IPS-18a (cell line): ENCODE data around the gene PCBP4.

Source experiments
- H3K27ac ChIP-seq: one replicate; pipeline ENCODE4 v1.5.1; 2013; ENCODE audit warnings: low read length
- H3K27me3 ChIP-seq: one replicate; pipeline ENCODE4 v1.6.1; 2013; ENCODE audit warnings: mild to moderate bottlenecking, low read length; ENCODE audit not compliant: control insufficient read depth, insufficient read depth
- H3K36me3 ChIP-seq: one replicate; pipeline ENCODE4 v1.6.1; 2013; ENCODE audit warnings: low read depth, low read length; ENCODE audit not compliant: control insufficient read depth
- H3K4me1 ChIP-seq: one replicate; pipeline ENCODE4 v1.6.1; 2013; ENCODE audit warnings: low read depth, low read length; ENCODE audit not compliant: control insufficient read depth
- H3K4me3 ChIP-seq: one replicate; pipeline ENCODE4 v1.5.1; 2013; ENCODE audit warnings: low read length
- H3K9ac ChIP-seq: one replicate; pipeline ENCODE4 v1.6.1; 2013; ENCODE audit warnings: mild to moderate bottlenecking, low read length, moderate library complexity
- H3K9me3 ChIP-seq: one replicate; pipeline ENCODE4 v1.6.1; 2013; ENCODE audit warnings: low read depth, low read length; ENCODE audit not compliant: control insufficient read depth

The PCBP4 gene

GRCh38 chr3:51958603-51959521, 8.4 kb downstream of the PCBP4 start:
- Histone ChIP-seq H3K4me3 (no peak overlapping the region), H3K9ac (no peak overlapping the region), H3K4me1 (peaks cover 9% of the 10 kb centered on the region), H3K27me3 (peaks cover 35% of the 10 kb centered on the region), H3K27ac (no peak overlapping the region), H3K36me3 (no peaks in the 10 kb centered on the region), H3K9me3 (no peaks in the 10 kb centered on the region)

DNA sequence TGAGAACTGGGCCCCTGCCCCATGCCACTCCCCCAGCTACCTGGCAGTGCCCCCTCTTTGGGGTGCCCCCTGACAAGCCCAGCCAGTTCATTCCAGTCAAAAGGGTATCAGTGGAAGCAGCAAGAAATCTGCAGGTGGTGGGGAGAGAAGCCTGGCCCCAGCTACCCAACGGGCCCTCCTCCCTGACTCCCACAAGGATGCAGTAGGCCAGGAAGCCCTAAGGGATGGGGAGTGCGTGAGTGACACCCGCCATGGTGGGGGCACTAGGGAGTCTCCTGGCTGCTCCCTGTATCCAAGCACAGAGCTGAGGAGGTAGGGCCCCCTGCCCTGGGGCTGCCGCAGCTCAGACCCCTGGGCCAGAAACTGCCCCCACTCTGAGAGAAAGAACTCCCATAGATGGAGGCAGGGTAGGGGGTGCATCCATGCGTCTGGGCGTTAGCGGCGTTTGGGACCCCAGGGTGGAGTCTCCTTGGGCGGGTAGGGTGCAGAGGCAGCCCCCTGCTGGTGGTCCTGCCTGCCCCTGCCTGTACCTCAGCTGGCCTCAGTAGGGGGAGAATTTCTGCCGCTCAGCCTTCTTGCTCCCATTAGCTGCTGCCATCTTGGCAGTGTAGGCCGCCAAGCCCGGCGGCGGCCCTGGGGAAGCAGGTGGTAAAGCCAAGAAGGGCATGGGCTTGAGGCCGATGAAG, 9.6 kb downstream of the PCBP4 start:
- H3K9ac ChIP-seq, result no peak overlapping the region
- H3K9me3 ChIP-seq, result no peaks in the 10 kb centered on the region
- peaks cover 4% of the 10 kb centered on the region for H3K4me1 ChIP-seq
- peaks cover 44% of the 10 kb centered on the region for H3K27me3 ChIP-seq
- H3K27ac ChIP-seq, result no peak overlapping the region
- H3K4me3 ChIP-seq, result no peak overlapping the region
- H3K36me3 ChIP-seq, result no peaks in the 10 kb centered on the region

- peak overlapping the region; percentile 52 for H3K4me3 ChIP-seq
- H3K36me3 ChIP-seq, result no peaks in the 10 kb centered on the region
- peaks cover 48% of the 10 kb centered on the region for H3K27me3 ChIP-seq
- peaks cover 4% of the 10 kb centered on the region for H3K4me1 ChIP-seq
- H3K9ac ChIP-seq, result no peak overlapping the region
- no peak overlapping the region for H3K27ac ChIP-seq
- H3K9me3 ChIP-seq, result no peaks in the 10 kb centered on the region
Observed at GRCh38 chr3:51955893-51956770, 11.1 kb downstream of the PCBP4 start.

- peak within 1 kb of the TSS; percentile 52 for H3K4me3 ChIP-seq
- no peaks in the 10 kb centered on the region for H3K9me3 ChIP-seq
- peaks cover 4% of the 10 kb centered on the region for H3K4me1 ChIP-seq
- no peak within 1 kb of the TSS for H3K27ac ChIP-seq
- peaks cover 54% of the 10 kb centered on the region for H3K27me3 ChIP-seq
- no peak within 1 kb of the TSS for H3K9ac ChIP-seq
- H3K36me3 ChIP-seq, result no peaks in the 10 kb centered on the region
Observed at GRCh38 chr3:51955175-51955892, 11.9 kb downstream of the PCBP4 start, which contains the start of gene GPR62. TSS of gene GPR62 (plus strand) at chr3:51955381. CDS start at chr3:51955653, 272 bp downstream.

DNA sequence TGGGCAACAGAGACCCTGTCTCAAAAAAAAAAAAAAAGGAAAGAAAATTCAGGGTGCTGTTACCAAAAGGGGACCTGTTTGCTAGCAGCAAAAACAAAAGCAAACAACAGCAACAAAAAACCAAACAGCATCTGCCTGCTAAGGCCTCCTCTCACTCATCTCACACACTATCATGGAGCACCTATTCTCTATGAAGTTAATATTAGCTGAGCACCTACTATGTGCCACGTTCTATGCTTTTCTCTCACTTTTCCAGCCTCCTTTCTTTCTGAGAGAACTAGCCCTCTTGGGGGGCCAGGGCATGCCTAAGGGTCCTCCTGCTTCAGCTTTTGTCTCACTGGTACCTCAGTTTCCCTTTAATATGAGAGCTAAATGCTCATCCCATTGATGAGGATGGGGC, 12.5 kb downstream of the PCBP4 start:
- Histone ChIP-seq H3K4me3 (no peak overlapping the region), H3K4me1 (peaks cover 4% of the 10 kb centered on the region), H3K9ac (no peak overlapping the region), H3K36me3 (no peaks in the 10 kb centered on the region), H3K27me3 (peaks cover 54% of the 10 kb centered on the region), H3K27ac (no peak overlapping the region), H3K9me3 (no peaks in the 10 kb centered on the region)

- Histone ChIP-seq H3K4me1 (peaks cover 4% of the 10 kb centered on the region), H3K36me3 (no peaks in the 10 kb centered on the region), H3K27ac (no peak overlapping the region), H3K27me3 (peaks cover 56% of the 10 kb centered on the region), H3K9me3 (no peaks in the 10 kb centered on the region), H3K9ac (no peak overlapping the region), H3K4me3 (no peak overlapping the region)
Observed at GRCh38 chr3:51954105-51954504, 13.1 kb downstream of the PCBP4 start.

DNA sequence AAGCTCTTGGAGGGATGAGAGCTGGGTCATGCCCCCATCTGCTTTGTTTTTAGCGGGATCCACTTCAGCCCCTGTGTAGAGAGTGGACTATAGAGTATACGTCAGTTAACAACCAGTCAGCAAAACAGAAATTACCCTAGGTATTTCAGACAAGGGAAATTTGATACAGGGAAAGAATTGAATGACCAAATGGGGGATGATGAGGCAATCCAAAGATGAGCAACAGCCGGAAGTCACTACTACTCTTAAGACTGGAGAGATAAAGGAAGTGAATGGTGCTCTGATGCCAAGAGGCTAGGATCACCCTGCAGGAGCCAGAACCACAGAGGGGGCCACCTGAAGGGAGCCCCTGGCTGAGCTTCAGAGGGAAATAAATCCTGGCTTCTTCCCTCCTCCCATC, 13.8 kb downstream of the PCBP4 start:
- H3K36me3 ChIP-seq, result no peaks in the 10 kb centered on the region
- peaks cover 4% of the 10 kb centered on the region for H3K4me1 ChIP-seq
- no peak overlapping the region for H3K9ac ChIP-seq
- no peaks in the 10 kb centered on the region for H3K9me3 ChIP-seq
- H3K27me3 ChIP-seq, result peaks cover 60% of the 10 kb centered on the region
- no peak overlapping the region for H3K4me3 ChIP-seq
- H3K27ac ChIP-seq, result no peak overlapping the region

DNA sequence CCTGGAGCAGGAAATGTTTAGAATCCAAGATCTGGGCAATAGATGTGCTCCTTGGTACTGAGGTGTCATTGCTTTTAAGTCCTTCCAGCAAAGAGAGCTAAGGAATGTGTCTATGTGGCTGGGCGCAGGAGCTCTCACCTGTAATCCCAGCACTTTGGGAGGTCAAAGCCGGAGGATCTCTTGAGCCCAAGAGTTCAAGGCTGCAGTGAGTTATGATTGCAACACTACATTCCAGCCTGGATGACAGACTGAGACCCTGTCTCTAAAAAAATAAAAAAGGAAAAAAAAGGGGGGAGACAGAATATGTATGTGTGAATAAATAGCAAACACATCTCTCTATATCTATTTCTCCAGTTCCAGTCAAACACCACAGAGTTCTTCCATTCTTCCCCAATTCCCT, 16.4 kb downstream of the PCBP4 start:
- Histone ChIP-seq H3K27ac (no peak overlapping the region), H3K9ac (no peak overlapping the region), H3K36me3 (no peaks in the 10 kb centered on the region), H3K9me3 (no peaks in the 10 kb centered on the region), H3K27me3 (peaks cover 45% of the 10 kb centered on the region), H3K4me3 (no peak overlapping the region), H3K4me1 (peaks cover 4% of the 10 kb centered on the region)

GRCh38 chr3:51949121-51949520, 18.1 kb downstream of the PCBP4 start:
- Histone ChIP-seq H3K9ac (no peak overlapping the region), H3K36me3 (no peaks in the 10 kb centered on the region)

DNA sequence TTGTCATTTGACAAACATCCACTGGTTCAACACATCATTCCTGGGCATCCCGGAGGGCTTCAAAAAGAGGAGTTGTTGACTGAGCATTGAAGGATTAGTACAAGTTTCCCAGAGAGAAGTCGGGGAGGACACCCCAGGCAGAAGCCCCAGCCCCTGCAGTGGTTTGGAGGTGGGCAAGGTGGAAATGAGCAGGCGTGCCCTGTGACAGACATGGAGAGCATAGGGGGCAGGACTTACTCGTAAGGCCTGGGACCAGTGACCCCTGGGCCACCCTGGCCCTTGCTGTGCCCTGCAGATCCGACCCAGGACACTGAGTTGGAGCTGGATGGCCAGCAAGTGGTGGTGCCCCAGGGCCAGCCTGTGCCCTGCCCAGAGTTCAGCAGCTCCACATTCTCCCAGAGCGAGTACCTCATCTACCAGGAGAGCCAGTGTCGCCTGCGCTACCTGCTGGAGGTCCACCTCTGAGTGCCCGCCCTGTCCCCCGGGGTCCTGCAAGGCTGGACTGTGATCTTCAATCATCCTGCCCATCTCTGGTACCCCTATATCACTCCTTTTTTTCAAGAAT, 19.2 kb downstream of the PCBP4 start:
- Histone ChIP-seq H3K9ac (no peak overlapping the region), H3K9me3 (no peaks in the 10 kb centered on the region), H3K4me1 (no peaks in the 10 kb centered on the region), H3K4me3 (no peak overlapping the region), H3K36me3 (no peaks in the 10 kb centered on the region), H3K27me3 (peaks cover 17% of the 10 kb centered on the region), H3K27ac (no peak overlapping the region)

More at GRCh38 chr3:51949121-51949520, 18.1 kb downstream of the PCBP4 start:
- Histone ChIP-seq H3K27ac (no peak overlapping the region), H3K27me3 (peaks cover 27% of the 10 kb centered on the region), H3K4me3 (no peak overlapping the region), H3K4me1 (no peaks in the 10 kb centered on the region), H3K9me3 (no peaks in the 10 kb centered on the region)
